Myocyte (in vitro differentiated cells): ENCODE measurements around the gene GBF1. TPM values are rescaled to one million over a fixed set of nuclear protein-coding genes. Genes with fewer than 3 reads are reported as not detected.
A peak's percentile ranks its signal among the peaks of the same experiment; 100 is the strongest.
"Not testable (repeated sequence)": the region's sequence is repeated elsewhere in the genome, so short reads cannot be mapped to it uniquely, and the experiment has no call there.

ENCODE experiments used
- DNase-seq: peaks from one replicate; pipeline ENCODE4 v3.0.0-alpha.2; 2012; ENCODE audit warnings: low read depth
- total RNA-seq: library from RNA; depleted of rRNA; stranded (reverse); fragments of >200 nt; gene quantifications from 2 replicates; pipeline ENCODE4 v1.2.3, GENCODE V29; 2014

Gene GBF1
- total RNA-seq, 1 donor from 2014 or later = 62.8 TPM

DNA sequence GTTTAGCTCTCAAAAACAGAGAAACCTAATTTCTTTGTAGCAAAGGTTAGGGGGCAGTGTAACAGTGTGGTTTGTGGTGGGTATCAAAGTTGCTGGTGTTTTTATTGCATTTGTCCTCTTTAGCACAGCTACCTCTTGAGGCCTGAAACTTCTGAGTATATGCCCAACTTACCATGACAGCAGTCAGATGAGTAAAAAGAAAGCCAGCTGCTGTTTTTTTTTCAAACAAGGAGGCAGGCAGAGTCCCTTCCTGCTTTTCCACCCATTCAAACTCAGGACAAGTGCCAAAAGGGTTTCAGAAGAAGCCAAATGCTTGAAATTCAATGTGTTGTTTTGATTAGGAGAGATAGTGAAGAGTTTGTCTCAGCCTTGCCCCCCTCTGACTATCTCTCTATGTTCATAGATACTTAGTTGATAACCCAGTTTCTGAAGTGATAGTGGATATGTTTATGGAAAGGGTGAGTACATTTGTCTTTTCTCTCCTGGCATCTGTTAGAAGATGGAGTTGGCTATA lies 23.1 kb downstream of the GBF1 start:
- peak; percentile 79 for DNase-seq

GRCh38 chr10:102269017-102269416 lies 23.7 kb downstream of the GBF1 start:
- DNase-seq = peak; percentile 67

- peak; percentile 82 for DNase-seq
Measured at GRCh38 chr10:102274062-102274461, 28.7 kb downstream of the GBF1 start.

- DNase-seq = no peak
Measured at GRCh38 chr10:102275343-102275742, 30.0 kb downstream of the GBF1 start.

GRCh38 chr10:102279104-102279503 lies 33.8 kb downstream of the GBF1 start:
- DNase-seq = no peak

GRCh38 chr10:102280397-102281101 lies 35.2 kb downstream of the GBF1 start:
- peak; percentile 100 for DNase-seq

- DNase-seq = peak; percentile 87
Measured at GRCh38 chr10:102281102-102281487, 35.8 kb downstream of the GBF1 start.

DNA sequence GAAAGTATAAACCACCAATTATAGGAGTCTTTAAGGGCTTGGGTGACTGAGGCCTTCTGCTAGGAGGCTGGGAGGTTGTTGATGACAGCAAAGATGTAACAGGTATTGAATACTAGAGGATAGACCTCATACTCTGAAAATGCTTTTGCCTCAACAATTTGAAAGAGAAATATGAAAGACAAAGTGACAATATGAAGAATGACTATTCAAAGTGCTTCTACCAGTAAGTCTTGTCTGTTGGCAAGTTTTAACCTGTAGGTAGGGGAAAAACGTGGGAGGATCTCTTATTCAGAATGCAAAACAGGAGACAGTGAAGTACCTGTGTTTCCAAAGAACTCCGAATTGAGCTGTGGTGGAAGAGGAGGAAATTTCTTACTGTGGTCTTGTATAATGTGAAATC lies 38.2 kb downstream of the GBF1 start:
- DNase-seq = no peak

- DNase-seq = no peak
Measured at GRCh38 chr10:102283890-102284289, 38.6 kb downstream of the GBF1 start.

- DNase-seq = no peak
Measured at GRCh38 chr10:102284531-102284930, 39.2 kb downstream of the GBF1 start.

GRCh38 chr10:102285133-102285532 lies 39.8 kb downstream of the GBF1 start:
- DNase-seq = no peak

DNA sequence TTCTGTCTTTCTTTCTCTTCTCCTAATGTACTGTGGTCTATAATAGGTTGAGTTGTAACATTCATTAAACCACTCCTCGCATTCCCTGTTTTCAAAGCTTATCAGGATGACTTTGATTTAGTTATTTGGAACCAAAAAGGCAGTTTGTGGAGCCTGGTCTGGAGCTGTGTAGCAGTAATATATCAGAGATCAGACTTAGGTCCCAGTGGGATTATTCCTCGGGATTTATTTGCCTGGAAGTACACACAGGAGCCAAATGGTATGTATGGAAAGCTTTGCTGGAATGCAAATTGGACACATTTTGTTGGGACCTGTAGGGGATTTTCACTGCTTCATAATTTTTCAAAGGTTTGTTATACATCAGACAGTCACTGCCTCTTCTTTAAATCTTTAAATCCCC lies 40.9 kb downstream of the GBF1 start:
- DNase-seq = no peak

- no peak for DNase-seq
Measured at GRCh38 chr10:102287538-102287937, 42.2 kb downstream of the GBF1 start.

DNA sequence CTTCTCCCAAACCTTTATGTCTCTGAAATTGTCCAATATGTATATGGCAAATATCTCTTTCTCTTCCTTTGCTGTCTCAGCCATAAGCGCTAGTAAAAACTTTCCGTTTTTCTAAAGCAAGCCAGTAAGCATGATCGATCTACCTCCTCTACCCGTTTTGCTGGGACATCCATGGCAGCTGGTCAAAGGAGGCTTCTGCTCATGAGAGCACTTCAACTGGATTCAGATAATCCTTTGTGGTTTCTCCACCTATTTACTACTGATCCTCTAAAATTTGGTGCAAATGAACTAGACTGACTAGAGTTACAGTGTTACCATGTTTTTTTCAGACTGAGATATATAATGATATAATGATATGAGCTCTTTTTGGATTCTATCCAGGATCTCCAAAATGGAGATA lies 42.7 kb downstream of the GBF1 start:
- no peak for DNase-seq

- DNase-seq = no peak
Measured at GRCh38 chr10:102289356-102289755, 44.0 kb downstream of the GBF1 start.

- DNase-seq = no peak
Measured at GRCh38 chr10:102289840-102290239, 44.5 kb downstream of the GBF1 start.

DNA sequence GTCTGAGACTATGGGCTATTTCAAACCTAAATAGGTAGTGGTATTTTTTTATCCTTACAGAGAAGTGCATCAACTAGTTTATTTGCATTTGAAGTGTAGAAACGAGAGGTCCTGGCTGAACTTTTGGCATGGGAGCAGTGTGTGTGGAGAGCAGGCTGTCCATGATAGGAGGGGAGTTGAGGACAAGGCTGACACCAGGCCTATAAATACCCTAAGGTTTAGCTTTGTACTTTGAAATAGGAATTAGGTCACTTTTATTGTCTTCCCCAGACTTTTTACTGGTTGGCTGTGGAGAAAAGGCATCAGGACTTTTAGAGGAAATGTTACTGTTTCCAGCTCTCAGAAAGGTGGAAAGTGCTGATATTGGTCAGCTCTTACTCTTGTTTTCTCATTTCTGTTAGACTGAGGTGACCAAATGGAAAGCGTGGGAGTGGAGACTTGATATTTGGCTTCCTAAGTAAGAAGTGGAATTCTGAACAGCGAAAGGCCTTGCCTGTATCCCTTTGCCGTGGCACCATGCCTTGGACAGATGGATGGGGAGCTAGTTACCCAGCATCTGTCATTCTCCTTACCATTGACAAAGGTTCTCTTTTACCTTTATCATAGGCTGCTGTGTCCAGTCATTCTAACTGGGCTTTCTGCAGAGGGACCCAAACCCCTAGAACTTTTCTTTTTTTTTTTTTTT lies 46.0 kb downstream of the GBF1 start:
- DNase-seq = peak; percentile 85

DNA sequence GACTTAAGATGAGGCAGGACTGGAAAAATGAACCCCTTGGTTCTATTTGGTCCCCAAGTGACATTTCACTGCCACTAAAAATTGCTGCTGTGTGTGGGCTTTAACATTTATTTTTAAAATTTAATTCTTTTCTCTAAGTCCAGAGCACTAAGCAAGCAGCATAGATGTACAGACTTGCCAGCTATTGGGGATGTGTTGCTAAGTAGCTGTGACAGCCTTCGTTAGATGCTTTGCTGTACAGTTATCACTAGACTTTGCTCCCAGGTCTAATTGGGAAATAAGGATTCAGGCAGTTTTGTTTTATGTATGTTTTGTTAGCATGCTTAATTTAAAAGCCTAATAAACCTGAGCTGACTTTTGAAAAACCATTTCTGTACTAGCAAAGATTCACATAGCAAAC lies 51.8 kb downstream of the GBF1 start:
- DNase-seq = no peak

DNA sequence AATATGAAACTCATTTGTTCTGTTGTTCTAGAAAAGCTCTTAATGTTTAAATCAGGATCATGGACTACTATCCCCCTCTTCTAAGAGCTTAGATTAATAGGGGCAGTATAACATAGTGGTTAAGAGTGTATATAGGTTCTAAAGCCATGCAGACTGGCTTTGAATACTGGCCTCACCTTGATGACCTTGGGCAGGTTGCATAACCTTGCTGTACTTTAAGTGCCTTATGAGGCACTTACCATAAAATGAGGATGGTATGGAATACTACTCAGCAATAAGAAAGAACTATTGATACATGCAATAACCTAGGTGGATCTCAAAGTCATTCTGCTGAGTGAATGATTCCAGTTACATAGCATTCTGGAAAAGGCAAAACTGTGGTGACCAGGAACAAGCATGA lies 53.6 kb downstream of the GBF1 start:
- no peak for DNase-seq

DNA sequence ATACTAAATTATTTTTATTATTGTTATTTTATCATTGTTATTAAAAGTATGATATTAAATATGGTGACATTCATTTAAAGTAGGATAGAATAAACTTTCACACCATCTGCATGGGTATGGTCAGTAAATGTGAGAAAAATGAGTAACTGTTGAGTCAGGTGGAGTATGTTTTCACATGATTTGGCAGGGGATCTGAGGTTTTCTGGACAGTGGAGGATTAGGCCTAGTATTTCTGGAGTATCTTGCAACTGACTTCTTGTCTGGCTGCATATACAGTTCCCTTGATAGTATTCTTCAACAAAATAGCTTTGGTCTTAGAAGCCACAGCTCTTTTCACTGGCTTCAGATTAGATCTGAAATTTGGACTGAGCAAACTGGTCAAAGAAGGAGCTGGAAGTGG lies 54.5 kb downstream of the GBF1 start:
- peak; percentile 77 for DNase-seq

DNA sequence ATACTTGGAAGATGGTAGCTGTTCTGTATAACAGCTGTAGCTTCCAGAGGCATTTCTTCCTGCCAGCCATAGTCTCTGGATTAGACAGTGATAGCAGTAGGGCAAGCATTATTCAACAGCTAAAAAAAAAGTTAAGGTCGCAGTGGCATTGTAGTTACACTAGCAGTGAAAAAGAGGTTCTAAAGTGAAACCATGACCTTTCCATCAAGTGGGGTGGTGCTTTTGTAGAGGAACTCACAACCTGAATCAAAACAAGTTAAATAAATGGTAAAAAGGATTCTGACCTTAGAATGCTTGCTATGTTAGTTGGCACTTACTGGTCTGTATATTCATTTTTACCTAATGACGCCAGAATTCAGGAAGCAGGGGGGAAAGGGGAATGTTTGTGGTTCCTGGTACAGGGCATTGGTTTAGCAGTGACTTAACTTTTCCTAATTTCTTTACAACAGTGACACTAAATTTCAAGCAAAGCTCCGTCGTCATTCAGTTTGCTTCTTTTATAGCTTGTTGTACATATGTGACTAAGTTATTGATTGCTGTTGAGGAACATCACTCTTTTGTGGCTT lies 55.0 kb downstream of the GBF1 start:
- peak; percentile 61 for DNase-seq

- DNase-seq = not testable (repeated sequence)
Measured at GRCh38 chr10:102300912-102301311, 55.6 kb downstream of the GBF1 start.
